GM23338 (cell line): Measurements from ENCODE around the gene SPTLC2. TPM values are rescaled to one million over a fixed set of nuclear protein-coding genes. Genes with fewer than 3 reads are reported as not detected.

Experiments used
- ATAC-seq: fragments of 200-7000 bp; cut with Tn5 transposase; 3 replicates; pipeline ENCODE4 v1.9.1; 2020
- DNase-seq: peaks from one replicate; pipeline ENCODE4 v3.0.0-alpha.2; 2015; ENCODE audit warnings: low spot score
- H2AFZ ChIP-seq: fragments of 200-600 bp; sonication (generic); 2 replicates; pipeline ENCODE4 v1.8.0; 2016; ENCODE audit warnings: antibody characterized with exemption, mild to moderate bottlenecking, moderate library complexity
- H3F3A ChIP-seq: fragments of 200-600 bp; sonication (generic); replicated peaks from 2 replicates; pipeline ENCODE4 v1.8.0; 2017; ENCODE audit warnings: antibody characterized with exemption, mixed run types, low read depth
- H3K27ac ChIP-seq: fragments of 200-600 bp; sonication (generic); 2 replicates; pipeline ENCODE4 v1.6.1; 2016; ENCODE audit warnings: low read depth
- H3K27me3 ChIP-seq: fragments of 200-600 bp; sonication (generic); 2 replicates; pipeline ENCODE4 v1.8.0; 2016; ENCODE audit warnings: mild to moderate bottlenecking, mixed run types, moderate library complexity; ENCODE audit not compliant: insufficient read depth
- H3K36me3 ChIP-seq: fragments of 200-600 bp; sonication (generic); 2 replicates; pipeline ENCODE4 v1.8.0; 2016; ENCODE audit warnings: mild to moderate bottlenecking; ENCODE audit not compliant: insufficient read depth
- H3K4me1 ChIP-seq: fragments of 200-600 bp; sonication (generic); 2 replicates; pipeline ENCODE4 v1.8.0; 2016; ENCODE audit warnings: mild to moderate bottlenecking, moderate library complexity; ENCODE audit not compliant: insufficient read depth
- H3K4me2 ChIP-seq: fragments of 200-600 bp; sonication (generic); 2 replicates; pipeline ENCODE4 v1.7.1; 2017; ENCODE audit warnings: mixed run types
- H3K4me3 ChIP-seq: fragments of 200-600 bp; sonication (generic); 2 replicates; pipeline ENCODE4 v1.6.1; 2016; ENCODE audit warnings: mixed run types
- H3K79me2 ChIP-seq: fragments of 200-600 bp; sonication (generic); replicated peaks from 2 replicates; pipeline ENCODE4 v1.8.0; 2017; ENCODE audit warnings: mild to moderate bottlenecking; ENCODE audit not compliant: insufficient read depth
- H3K9me2 ChIP-seq: fragments of 200-600 bp; sonication (generic); 2 replicates; pipeline ENCODE4 v1.8.0; 2017; ENCODE audit not compliant: insufficient read depth
- H4K20me1 ChIP-seq: fragments of 200-600 bp; sonication (generic); replicated peaks from 2 replicates; pipeline ENCODE4 v1.8.0; 2017; ENCODE audit warnings: mild to moderate bottlenecking; ENCODE audit not compliant: insufficient read depth
- H3K27ac Mint-ChIP-seq: 2 replicates; pipeline ENCODE4 v1.8.0; 2020; ENCODE audit warnings: inconsistent platforms, mild to moderate bottlenecking, moderate library complexity, mixed read lengths
- H3K27me3 Mint-ChIP-seq: 3 replicates; pipeline ENCODE4 v1.8.0; 2022; ENCODE audit warnings: low read depth, mild to moderate bottlenecking, moderate library complexity, mixed read lengths, inconsistent platforms; ENCODE audit not compliant: insufficient read depth, poor library complexity
- H3K36me3 Mint-ChIP-seq: 3 replicates; pipeline ENCODE4 v1.8.0; 2021; ENCODE audit warnings: low read depth, mild to moderate bottlenecking, inconsistent platforms, moderate library complexity, mixed read lengths
- H3K4me1 Mint-ChIP-seq: 3 replicates; pipeline ENCODE4 v1.8.0; 2020; ENCODE audit warnings: mild to moderate bottlenecking, inconsistent platforms, mixed read lengths
- H3K4me3 Mint-ChIP-seq: 3 replicates; pipeline ENCODE4 v1.8.0; 2021; ENCODE audit warnings: moderate library complexity, mild to moderate bottlenecking, inconsistent platforms, mixed read lengths
- H3K9me3 Mint-ChIP-seq: 3 replicates; pipeline ENCODE4 v1.8.0; 2020; ENCODE audit warnings: moderate library complexity, mild to moderate bottlenecking, inconsistent platforms, mixed read lengths
- EZH2 ChIP-seq: fragments of 200-600 bp; sonication (generic); IDR thresholded peaks from one replicate; pipeline ENCODE4 v1.8.0; 2017; ENCODE audit warnings: antibody characterized with exemption, mild to moderate bottlenecking, low read depth; ENCODE audit not compliant: unreplicated experiment
- EZH2phosphoT487 ChIP-seq: fragments of 200-600 bp; sonication (generic); IDR thresholded peaks from one replicate; pipeline ENCODE4 v1.8.1; 2018; ENCODE audit warnings: antibody characterized with exemption; ENCODE audit not compliant: unreplicated experiment
- JUNB ChIP-seq: IDR thresholded peaks from one replicate; pipeline ENCODE4 v1.6.1; 2016; ENCODE audit warnings: antibody characterized with exemption; ENCODE audit not compliant: unreplicated experiment
- NANOG ChIP-seq: IDR thresholded peaks from 2 replicates; pipeline ENCODE4 v1.6.1; 2016; ENCODE audit warnings: antibody characterized with exemption, borderline replicate concordance
- STAT1 ChIP-seq: IDR thresholded peaks from one replicate; pipeline ENCODE4 v1.6.1; 2016; ENCODE audit warnings: antibody characterized with exemption; ENCODE audit not compliant: unreplicated experiment
- ZNF114 ChIP-seq: fragments of 250-450 bp; sonication (Bioruptor Pico); IDR thresholded peaks from 2 replicates; pipeline ENCODE4 v1.5.0; 2020; ENCODE audit warnings: mild to moderate bottlenecking, moderate library complexity
- ZNF331 ChIP-seq: fragments of 250-450 bp; sonication (Bioruptor Pico); IDR thresholded peaks from 2 replicates; pipeline ENCODE4 v1.5.0; 2020; ENCODE audit warnings: low read depth, mild to moderate bottlenecking, moderate library complexity
- polyA plus RNA-seq: library from polyadenylated mRNA; unstranded; fragments of >200 nt; fragmentation: Nextera tagmentation; extraction: Ambion mirVana; gene quantifications from 2 replicates; pipeline ENCODE4 v1.2.1, GENCODE V29; 2016
- total RNA-seq: library from RNA; depleted of rRNA; stranded (reverse); fragments of >200 nt; shearing (Covaris generic); gene quantifications from 2 replicates; pipeline ENCODE4 v1.2.3, GENCODE V29; 2014
- TF ChIP-seq, protein P1 (sequence below), 2 experiments: fragments of 200-600 bp in 1 of 2; sonication (generic) in 1 of 2; conservative IDR thresholded peaks; 2 replicates each; pipeline versions ENCODE4 v1.5.1 to v1.6.1; 2016 to 2017; ENCODE audit warnings: antibody characterized with exemption in 2 of 2, low read depth in 2 of 2, mild to moderate bottlenecking in 2 of 2, moderate library complexity in 1 of 2
- TF ChIP-seq, protein P2 (sequence below): IDR thresholded peaks from one replicate; pipeline ENCODE4 v1.6.1; 2018; ENCODE audit warnings: antibody characterized with exemption; ENCODE audit not compliant: unreplicated experiment
- TF ChIP-seq, protein P3 (sequence below): fragments of 250-450 bp; sonication (Bioruptor Pico); IDR thresholded peaks from 2 replicates; pipeline ENCODE4 v1.5.0; 2020; ENCODE audit warnings: mild to moderate bottlenecking, moderate library complexity

The SPTLC2 gene
- total and polyA plus RNA-seq, 2 experiments from 2014 or later: 22.3 to 38.9 TPM

DNA sequence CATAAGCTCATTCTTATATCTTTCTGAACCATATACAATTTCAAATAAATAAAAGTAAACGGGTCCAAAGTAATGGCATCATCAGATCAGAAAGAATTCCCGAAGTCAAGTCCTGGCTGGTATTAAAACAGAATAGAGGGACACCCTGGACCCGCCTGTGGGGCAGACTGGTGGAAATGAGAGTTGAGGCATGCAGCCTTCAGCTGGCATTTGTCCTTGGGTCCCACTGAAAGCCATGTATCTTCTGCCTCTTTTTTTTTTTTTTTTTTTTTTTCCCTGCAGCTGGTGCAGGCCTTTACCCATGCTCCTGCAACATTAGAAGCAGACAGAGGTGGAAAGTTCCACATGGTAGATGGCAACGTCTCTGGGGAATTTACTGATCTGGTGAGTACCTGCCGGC lies 148.6 kb downstream of the SPTLC2 start:
- H3K4me3 ChIP-seq: no peak overlapping the region
- TF ChIP-seq, protein P1, sequence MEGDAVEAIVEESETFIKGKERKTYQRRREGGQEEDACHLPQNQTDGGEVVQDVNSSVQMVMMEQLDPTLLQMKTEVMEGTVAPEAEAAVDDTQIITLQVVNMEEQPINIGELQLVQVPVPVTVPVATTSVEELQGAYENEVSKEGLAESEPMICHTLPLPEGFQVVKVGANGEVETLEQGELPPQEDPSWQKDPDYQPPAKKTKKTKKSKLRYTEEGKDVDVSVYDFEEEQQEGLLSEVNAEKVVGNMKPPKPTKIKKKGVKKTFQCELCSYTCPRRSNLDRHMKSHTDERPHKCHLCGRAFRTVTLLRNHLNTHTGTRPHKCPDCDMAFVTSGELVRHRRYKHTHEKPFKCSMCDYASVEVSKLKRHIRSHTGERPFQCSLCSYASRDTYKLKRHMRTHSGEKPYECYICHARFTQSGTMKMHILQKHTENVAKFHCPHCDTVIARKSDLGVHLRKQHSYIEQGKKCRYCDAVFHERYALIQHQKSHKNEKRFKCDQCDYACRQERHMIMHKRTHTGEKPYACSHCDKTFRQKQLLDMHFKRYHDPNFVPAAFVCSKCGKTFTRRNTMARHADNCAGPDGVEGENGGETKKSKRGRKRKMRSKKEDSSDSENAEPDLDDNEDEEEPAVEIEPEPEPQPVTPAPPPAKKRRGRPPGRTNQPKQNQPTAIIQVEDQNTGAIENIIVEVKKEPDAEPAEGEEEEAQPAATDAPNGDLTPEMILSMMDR (conservative IDR thresholded peaks at IDR 0.05; ENCODE audit: low read depth in 2 of 2): no peak
- TF ChIP-seq, protein P2, sequence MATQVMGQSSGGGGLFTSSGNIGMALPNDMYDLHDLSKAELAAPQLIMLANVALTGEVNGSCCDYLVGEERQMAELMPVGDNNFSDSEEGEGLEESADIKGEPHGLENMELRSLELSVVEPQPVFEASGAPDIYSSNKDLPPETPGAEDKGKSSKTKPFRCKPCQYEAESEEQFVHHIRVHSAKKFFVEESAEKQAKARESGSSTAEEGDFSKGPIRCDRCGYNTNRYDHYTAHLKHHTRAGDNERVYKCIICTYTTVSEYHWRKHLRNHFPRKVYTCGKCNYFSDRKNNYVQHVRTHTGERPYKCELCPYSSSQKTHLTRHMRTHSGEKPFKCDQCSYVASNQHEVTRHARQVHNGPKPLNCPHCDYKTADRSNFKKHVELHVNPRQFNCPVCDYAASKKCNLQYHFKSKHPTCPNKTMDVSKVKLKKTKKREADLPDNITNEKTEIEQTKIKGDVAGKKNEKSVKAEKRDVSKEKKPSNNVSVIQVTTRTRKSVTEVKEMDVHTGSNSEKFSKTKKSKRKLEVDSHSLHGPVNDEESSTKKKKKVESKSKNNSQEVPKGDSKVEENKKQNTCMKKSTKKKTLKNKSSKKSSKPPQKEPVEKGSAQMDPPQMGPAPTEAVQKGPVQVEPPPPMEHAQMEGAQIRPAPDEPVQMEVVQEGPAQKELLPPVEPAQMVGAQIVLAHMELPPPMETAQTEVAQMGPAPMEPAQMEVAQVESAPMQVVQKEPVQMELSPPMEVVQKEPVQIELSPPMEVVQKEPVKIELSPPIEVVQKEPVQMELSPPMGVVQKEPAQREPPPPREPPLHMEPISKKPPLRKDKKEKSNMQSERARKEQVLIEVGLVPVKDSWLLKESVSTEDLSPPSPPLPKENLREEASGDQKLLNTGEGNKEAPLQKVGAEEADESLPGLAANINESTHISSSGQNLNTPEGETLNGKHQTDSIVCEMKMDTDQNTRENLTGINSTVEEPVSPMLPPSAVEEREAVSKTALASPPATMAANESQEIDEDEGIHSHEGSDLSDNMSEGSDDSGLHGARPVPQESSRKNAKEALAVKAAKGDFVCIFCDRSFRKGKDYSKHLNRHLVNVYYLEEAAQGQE: no peak
- TF ChIP-seq STAT1 (no peak), EZH2phosphoT487 (no peak), EZH2 (no peak), ZNF331 (no peak), JUNB (no peak), NANOG (no peak), ZNF114 (no peak)
- TF ChIP-seq, protein P3, sequence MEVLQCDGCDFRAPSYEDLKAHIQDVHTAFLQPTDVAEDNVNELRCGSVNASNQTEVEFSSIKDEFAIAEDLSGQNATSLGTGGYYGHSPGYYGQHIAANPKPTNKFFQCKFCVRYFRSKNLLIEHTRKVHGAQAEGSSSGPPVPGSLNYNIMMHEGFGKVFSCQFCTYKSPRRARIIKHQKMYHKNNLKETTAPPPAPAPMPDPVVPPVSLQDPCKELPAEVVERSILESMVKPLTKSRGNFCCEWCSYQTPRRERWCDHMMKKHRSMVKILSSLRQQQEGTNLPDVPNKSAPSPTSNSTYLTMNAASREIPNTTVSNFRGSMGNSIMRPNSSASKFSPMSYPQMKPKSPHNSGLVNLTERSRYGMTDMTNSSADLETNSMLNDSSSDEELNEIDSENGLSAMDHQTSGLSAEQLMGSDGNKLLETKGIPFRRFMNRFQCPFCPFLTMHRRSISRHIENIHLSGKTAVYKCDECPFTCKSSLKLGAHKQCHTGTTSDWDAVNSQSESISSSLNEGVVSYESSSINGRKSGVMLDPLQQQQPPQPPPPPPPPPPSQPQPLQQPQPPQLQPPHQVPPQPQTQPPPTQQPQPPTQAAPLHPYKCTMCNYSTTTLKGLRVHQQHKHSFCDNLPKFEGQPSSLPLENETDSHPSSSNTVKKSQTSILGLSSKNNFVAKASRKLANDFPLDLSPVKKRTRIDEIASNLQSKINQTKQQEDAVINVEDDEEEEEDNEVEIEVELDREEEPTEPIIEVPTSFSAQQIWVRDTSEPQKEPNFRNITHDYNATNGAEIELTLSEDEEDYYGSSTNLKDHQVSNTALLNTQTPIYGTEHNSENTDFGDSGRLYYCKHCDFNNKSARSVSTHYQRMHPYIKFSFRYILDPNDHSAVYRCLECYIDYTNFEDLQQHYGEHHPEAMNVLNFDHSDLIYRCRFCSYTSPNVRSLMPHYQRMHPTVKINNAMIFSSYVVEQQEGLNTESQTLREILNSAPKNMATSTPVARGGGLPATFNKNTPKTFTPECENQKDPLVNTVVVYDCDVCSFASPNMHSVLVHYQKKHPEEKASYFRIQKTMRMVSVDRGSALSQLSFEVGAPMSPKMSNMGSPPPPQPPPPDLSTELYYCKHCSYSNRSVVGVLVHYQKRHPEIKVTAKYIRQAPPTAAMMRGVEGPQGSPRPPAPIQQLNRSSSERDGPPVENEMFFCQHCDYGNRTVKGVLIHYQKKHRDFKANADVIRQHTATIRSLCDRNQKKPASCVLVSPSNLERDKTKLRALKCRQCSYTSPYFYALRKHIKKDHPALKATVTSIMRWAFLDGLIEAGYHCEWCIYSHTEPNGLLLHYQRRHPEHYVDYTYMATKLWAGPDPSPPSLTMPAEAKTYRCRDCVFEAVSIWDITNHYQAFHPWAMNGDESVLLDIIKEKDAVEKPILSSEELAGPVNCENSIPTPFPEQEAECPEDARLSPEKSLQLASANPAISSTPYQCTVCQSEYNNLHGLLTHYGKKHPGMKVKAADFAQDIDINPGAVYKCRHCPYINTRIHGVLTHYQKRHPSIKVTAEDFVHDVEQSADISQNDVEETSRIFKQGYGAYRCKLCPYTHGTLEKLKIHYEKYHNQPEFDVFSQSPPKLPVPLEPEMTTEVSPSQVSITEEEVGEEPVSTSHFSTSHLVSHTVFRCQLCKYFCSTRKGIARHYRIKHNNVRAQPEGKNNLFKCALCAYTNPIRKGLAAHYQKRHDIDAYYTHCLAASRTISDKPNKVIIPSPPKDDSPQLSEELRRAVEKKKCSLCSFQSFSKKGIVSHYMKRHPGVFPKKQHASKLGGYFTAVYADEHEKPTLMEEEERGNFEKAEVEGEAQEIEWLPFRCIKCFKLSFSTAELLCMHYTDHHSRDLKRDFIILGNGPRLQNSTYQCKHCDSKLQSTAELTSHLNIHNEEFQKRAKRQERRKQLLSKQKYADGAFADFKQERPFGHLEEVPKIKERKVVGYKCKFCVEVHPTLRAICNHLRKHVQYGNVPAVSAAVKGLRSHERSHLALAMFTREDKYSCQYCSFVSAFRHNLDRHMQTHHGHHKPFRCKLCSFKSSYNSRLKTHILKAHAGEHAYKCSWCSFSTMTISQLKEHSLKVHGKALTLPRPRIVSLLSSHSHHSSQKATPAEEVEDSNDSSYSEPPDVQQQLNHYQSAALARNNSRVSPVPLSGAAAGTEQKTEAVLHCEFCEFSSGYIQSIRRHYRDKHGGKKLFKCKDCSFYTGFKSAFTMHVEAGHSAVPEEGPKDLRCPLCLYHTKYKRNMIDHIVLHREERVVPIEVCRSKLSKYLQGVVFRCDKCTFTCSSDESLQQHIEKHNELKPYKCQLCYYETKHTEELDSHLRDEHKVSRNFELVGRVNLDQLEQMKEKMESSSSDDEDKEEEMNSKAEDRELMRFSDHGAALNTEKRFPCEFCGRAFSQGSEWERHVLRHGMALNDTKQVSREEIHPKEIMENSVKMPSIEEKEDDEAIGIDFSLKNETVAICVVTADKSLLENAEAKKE (CRISPR knock-in tag): no peak
- H3K27me3 ChIP-seq: no peaks in the 10 kb centered on the region
- no peak for ATAC-seq
- no peak overlapping the region for H3K27ac Mint-ChIP-seq
- H3K4me2 ChIP-seq: no peak overlapping the region
- H3K36me3 Mint-ChIP-seq: peaks cover 66% of the 10 kb centered on the region
- no peak for DNase-seq
- peaks cover 4% of the 10 kb centered on the region for H3K27me3 Mint-ChIP-seq
- no peaks in the 10 kb centered on the region for H3K9me2 ChIP-seq
- no peaks in the 10 kb centered on the region; the same call in 2 of the 3 replicates for H3K9me3 Mint-ChIP-seq
- H4K20me1 ChIP-seq: peaks cover 6% of the 10 kb centered on the region
- peaks cover 7% of the 10 kb centered on the region for H3K4me1 ChIP-seq
- no peak overlapping the region for H3K27ac ChIP-seq
- H3K79me2 ChIP-seq: no peaks in the 10 kb centered on the region
- H3K4me3 Mint-ChIP-seq: no peak overlapping the region
- peaks cover 11% of the 10 kb centered on the region for H3F3A ChIP-seq
- peaks cover 42% of the 10 kb centered on the region for H3K36me3 ChIP-seq
- no peak overlapping the region for H2AFZ ChIP-seq
- peaks cover 14% of the 10 kb centered on the region for H3K4me1 Mint-ChIP-seq
